HEK293T (cell line): ENCODE measurements around the gene SOBP.

Experiments
- BHLHE40 ChIP-seq: fragments of 450-650 bp; IDR thresholded peaks from 2 replicates; pipeline ENCODE4 v1.6.1; 2016; ENCODE audit warnings: mild to moderate bottlenecking, moderate library complexity, borderline replicate concordance
- ELF4 ChIP-seq: fragments of 450-650 bp; IDR thresholded peaks from 2 replicates; pipeline ENCODE4 v1.6.1; 2017; ENCODE audit warnings: antibody characterized with exemption
- LEF1 ChIP-seq: fragments of 450-650 bp; IDR thresholded peaks from 2 replicates; pipeline ENCODE4 v1.6.1; 2017; ENCODE audit warnings: mild to moderate bottlenecking, borderline replicate concordance
- SP1 ChIP-seq: fragments of 450-650 bp; IDR thresholded peaks from 2 replicates; pipeline ENCODE4 v1.6.1; 2017

- TF ChIP-seq BHLHE40, result no peak
- no peak for TF ChIP-seq SP1
- no peak for TF ChIP-seq ELF4
- no peak for TF ChIP-seq LEF1
Observed at GRCh38 chr6:107699254-107699653, 209.3 kb downstream of the SOBP start.
